Panc1 (cell line): Measurements from ENCODE around the gene OR4C3.
"Not testable (repeated sequence)": the region's sequence is repeated elsewhere in the genome, so short reads cannot be mapped to it uniquely, and the experiment has no call there.

Source experiments
- TF ChIP-seq, protein P1 (sequence below): fragments of 450-650 bp; IDR thresholded peaks from 2 replicates; pipeline ENCODE4 v1.5.1; 2017; ENCODE audit warnings: mild to moderate bottlenecking
- TF ChIP-seq, protein P2 (sequence below), 2 experiments: IDR thresholded peaks; 2 replicates each; pipeline ENCODE4 v1.6.1; 2011 to 2012; ENCODE audit warnings: low read depth in 2 of 2, control low read depth in 1 of 2, low read length in 1 of 2, mild to moderate bottlenecking in 1 of 2, moderate library complexity in 1 of 2; ENCODE audit not compliant: insufficient read depth in 1 of 2

GRCh38 chr11:48342505-48342904, 17.8 kb downstream of the OR4C3 start:
- TF ChIP-seq, protein P1, sequence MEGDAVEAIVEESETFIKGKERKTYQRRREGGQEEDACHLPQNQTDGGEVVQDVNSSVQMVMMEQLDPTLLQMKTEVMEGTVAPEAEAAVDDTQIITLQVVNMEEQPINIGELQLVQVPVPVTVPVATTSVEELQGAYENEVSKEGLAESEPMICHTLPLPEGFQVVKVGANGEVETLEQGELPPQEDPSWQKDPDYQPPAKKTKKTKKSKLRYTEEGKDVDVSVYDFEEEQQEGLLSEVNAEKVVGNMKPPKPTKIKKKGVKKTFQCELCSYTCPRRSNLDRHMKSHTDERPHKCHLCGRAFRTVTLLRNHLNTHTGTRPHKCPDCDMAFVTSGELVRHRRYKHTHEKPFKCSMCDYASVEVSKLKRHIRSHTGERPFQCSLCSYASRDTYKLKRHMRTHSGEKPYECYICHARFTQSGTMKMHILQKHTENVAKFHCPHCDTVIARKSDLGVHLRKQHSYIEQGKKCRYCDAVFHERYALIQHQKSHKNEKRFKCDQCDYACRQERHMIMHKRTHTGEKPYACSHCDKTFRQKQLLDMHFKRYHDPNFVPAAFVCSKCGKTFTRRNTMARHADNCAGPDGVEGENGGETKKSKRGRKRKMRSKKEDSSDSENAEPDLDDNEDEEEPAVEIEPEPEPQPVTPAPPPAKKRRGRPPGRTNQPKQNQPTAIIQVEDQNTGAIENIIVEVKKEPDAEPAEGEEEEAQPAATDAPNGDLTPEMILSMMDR: not testable (repeated sequence)
- TF ChIP-seq, protein P2, sequence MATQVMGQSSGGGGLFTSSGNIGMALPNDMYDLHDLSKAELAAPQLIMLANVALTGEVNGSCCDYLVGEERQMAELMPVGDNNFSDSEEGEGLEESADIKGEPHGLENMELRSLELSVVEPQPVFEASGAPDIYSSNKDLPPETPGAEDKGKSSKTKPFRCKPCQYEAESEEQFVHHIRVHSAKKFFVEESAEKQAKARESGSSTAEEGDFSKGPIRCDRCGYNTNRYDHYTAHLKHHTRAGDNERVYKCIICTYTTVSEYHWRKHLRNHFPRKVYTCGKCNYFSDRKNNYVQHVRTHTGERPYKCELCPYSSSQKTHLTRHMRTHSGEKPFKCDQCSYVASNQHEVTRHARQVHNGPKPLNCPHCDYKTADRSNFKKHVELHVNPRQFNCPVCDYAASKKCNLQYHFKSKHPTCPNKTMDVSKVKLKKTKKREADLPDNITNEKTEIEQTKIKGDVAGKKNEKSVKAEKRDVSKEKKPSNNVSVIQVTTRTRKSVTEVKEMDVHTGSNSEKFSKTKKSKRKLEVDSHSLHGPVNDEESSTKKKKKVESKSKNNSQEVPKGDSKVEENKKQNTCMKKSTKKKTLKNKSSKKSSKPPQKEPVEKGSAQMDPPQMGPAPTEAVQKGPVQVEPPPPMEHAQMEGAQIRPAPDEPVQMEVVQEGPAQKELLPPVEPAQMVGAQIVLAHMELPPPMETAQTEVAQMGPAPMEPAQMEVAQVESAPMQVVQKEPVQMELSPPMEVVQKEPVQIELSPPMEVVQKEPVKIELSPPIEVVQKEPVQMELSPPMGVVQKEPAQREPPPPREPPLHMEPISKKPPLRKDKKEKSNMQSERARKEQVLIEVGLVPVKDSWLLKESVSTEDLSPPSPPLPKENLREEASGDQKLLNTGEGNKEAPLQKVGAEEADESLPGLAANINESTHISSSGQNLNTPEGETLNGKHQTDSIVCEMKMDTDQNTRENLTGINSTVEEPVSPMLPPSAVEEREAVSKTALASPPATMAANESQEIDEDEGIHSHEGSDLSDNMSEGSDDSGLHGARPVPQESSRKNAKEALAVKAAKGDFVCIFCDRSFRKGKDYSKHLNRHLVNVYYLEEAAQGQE (IDR thresholded peaks at IDR 0.05; ENCODE audit: insufficient read depth in 1 of 2, low read depth in 2 of 2, low read length in 1 of 2): not testable (repeated sequence)
